ENCODE results near the gene ILDR1. TPM values are rescaled to one million over a fixed set of nuclear protein-coding genes. Genes with fewer than 3 reads are reported as not detected.

The ILDR1 gene
- total and polyA plus RNA-seq, 2 of the 4 experiments (the other 2 are of a cell fraction) = not detected

GRCh38 chr3:121988146-121988545 is 33.9 kb downstream of the ILDR1 start:
- no peak overlapping the region for H3K56ac ChIP-seq (ENCODE audit: extremely low read depth, insufficient read depth, low read length)
- H3K27me3 ChIP-seq (ENCODE audit: control insufficient read depth, insufficient read depth, low read length) = no peaks in the 10 kb centered on the region; the same call in none of the 2 replicates
- TF ChIP-seq FOS (IDR thresholded peaks at IDR 0.05; ENCODE audit: low read depth, low read length) (no peak), ELK1 (IDR thresholded peaks at IDR 0.05; ENCODE audit: borderline replicate concordance, low read depth, low read length) (no peak), SMC3 (IDR thresholded peaks at IDR 0.05; ENCODE audit: low read depth, low read length) (no peak), MAFK (IDR thresholded peaks at IDR 0.05; ENCODE audit: low read depth, low read length) (no peak), NFE2L2 (IDR thresholded peaks at IDR 0.05; ENCODE audit: low read depth, low read length) (no peak), RFX5 (IDR thresholded peaks at IDR 0.05; ENCODE audit: low read depth, low read length) (no peak), CEBPB (IDR thresholded peaks at IDR 0.05; ENCODE audit: low read depth, low read length) (no peak), BHLHE40 (IDR thresholded peaks at IDR 0.05; ENCODE audit: low read depth, low read length) (no peak), RAD21 (IDR thresholded peaks at IDR 0.05; ENCODE audit: low read length) (no peak), POLR2A (IDR thresholded peaks at IDR 0.05; ENCODE audit: low read depth, low read length) (no peak), CHD1 (IDR thresholded peaks at IDR 0.05; ENCODE audit: low read depth, low read length) (no peak)
- DNase-seq (no peak), ATAC-seq (ENCODE audit: low read depth) (no peak)
- H4K8ac ChIP-seq (ENCODE audit: low read depth in 2 of 2, low read length in 2 of 2) = no peak overlapping the region
- no peaks in the 10 kb centered on the region for H3K9me1 ChIP-seq (ENCODE audit: insufficient read depth, low read length)
- in situ Hi-C loops (cut with MboI; ENCODE audit: low sequenced_read_pairs) (no loop called here), dilution Hi-C loops (cut with HindIII; ENCODE audit: low sequenced_read_pairs, unreplicated experiment) (no loop called here), intact Hi-C loops (cut with micrococcal nuclease) (no loop called here)
- no peak overlapping the region for H3K14ac ChIP-seq (replicated peaks; ENCODE audit: low read depth, low read length)
- no peak overlapping the region for H3K27ac ChIP-seq (ENCODE audit: insufficient read depth, low read length)
- no peak overlapping the region for H3K18ac ChIP-seq (ENCODE audit: low read depth, low read length)
- H3K23ac ChIP-seq (ENCODE audit: low read depth, low read length) = no peak overlapping the region
- ChIA-PET POLR2A (ENCODE audit: unreplicated experiment) (no interaction called here), CTCF (interaction anchor here (0.7 kb wide), 1 partner anchor 52 kb away, joined by 3 read pairs; no protein-coding TSS in a partner anchor)
- WGBS, 2 experiments (ENCODE audit: extremely low coverage in 2 of 2, insufficient read length in 1 of 2) = no CpG with 5 or more reads among the region's 2 CpGs
- H2AFZ ChIP-seq (replicated peaks; ENCODE audit: low read length, poor library complexity) = no peak overlapping the region
- no peak overlapping the region for H2BK120ac ChIP-seq (ENCODE audit: low read depth, low read length)
- H4K5ac ChIP-seq (ENCODE audit: low read depth, low read length) = no peak overlapping the region
- no peaks in the 10 kb centered on the region for H3K79me1 ChIP-seq (ENCODE audit: low read depth in 1 of 2, low read length in 2 of 2)
- H3K9ac ChIP-seq (ENCODE audit: low read depth, low read length) = no peak overlapping the region
- H2BK20ac ChIP-seq (ENCODE audit: low read depth, low read length) = no peak overlapping the region
- no peak overlapping the region for H4K91ac ChIP-seq (ENCODE audit: insufficient read depth, low read depth, low read length)
- no peaks in the 10 kb centered on the region for H3K36me3 ChIP-seq (ENCODE audit: control insufficient read depth, insufficient read depth, low read length)
- no peak overlapping the region for H2BK15ac ChIP-seq (ENCODE audit: low read depth, low read length)
- no peak overlapping the region for H2AK5ac ChIP-seq (ENCODE audit: low read depth, low read length)
- BruUV-seq (replicated peaks) = no TSS peak
- no peaks in the 10 kb centered on the region for H3K4me1 ChIP-seq (ENCODE audit: control insufficient read depth, insufficient read depth, low read length)
- no peak overlapping the region for H2AK9ac ChIP-seq (replicated peaks; ENCODE audit: low read depth, low read length, poor library complexity)
- H3K4ac ChIP-seq (ENCODE audit: low read depth, low read length) = no peak overlapping the region
- no peak overlapping the region for H3K4me2 ChIP-seq (ENCODE audit: low read depth, low read length)
- H3K9me3 ChIP-seq (ENCODE audit: control insufficient read depth, insufficient read depth, low read length) = no peaks in the 10 kb centered on the region
- H4K20me1 ChIP-seq (ENCODE audit: insufficient read depth, low read length) = no peaks in the 10 kb centered on the region
- H2BK5ac ChIP-seq (ENCODE audit: low read depth, low read length, poor library complexity, severe bottlenecking) = no peak overlapping the region
- no peak overlapping the region for H3K4me3 ChIP-seq (ENCODE audit: insufficient read depth, low read depth, low read length)
